ENCODE results near the gene PHYKPL.

- TF ChIP-seq CEBPB (IDR thresholded peaks at IDR 0.05; ENCODE audit: low read depth, low read length) (no peak), KDM1A (IDR thresholded peaks at IDR 0.05; ENCODE audit: borderline replicate concordance, low read length) (no peak), CHD1 (IDR thresholded peaks at IDR 0.05; ENCODE audit: low read depth, low read length) (no peak), ZNF274 (IDR thresholded peaks at IDR 0.05; ENCODE audit: borderline replicate concordance, extremely low read depth, low read length) (no peak), SUZ12 (IDR thresholded peaks at IDR 0.05; ENCODE audit: low read length) (no peak), HDAC2 (IDR thresholded peaks at IDR 0.05; ENCODE audit: borderline replicate concordance in 1 of 2, low read depth in 2 of 2, low read length in 2 of 2) (no peak), CREB1 (IDR thresholded peaks at IDR 0.05) (no peak)
- TF ChIP-seq, protein P1, sequence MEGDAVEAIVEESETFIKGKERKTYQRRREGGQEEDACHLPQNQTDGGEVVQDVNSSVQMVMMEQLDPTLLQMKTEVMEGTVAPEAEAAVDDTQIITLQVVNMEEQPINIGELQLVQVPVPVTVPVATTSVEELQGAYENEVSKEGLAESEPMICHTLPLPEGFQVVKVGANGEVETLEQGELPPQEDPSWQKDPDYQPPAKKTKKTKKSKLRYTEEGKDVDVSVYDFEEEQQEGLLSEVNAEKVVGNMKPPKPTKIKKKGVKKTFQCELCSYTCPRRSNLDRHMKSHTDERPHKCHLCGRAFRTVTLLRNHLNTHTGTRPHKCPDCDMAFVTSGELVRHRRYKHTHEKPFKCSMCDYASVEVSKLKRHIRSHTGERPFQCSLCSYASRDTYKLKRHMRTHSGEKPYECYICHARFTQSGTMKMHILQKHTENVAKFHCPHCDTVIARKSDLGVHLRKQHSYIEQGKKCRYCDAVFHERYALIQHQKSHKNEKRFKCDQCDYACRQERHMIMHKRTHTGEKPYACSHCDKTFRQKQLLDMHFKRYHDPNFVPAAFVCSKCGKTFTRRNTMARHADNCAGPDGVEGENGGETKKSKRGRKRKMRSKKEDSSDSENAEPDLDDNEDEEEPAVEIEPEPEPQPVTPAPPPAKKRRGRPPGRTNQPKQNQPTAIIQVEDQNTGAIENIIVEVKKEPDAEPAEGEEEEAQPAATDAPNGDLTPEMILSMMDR (IDR thresholded peaks at IDR 0.05; ENCODE audit: control extremely low read depth in 1 of 3, insufficient read depth in 1 of 3, low read depth in 1 of 3, low read length in 3 of 3) = no peak
Measured at GRCh38 chr5:178266581-178266980, 34.0 kb upstream of the PHYKPL start.
